Lower leg skin (tissue), 4 donors: ENCODE measurements around the gene AHRR. TPM values are rescaled to one million over a fixed set of nuclear protein-coding genes. Genes with fewer than 3 reads are reported as not detected.

ENCODE experiments used
- DNase-seq, 2 donors: peaks; one replicate each; pipeline ENCODE4 v3.0.0-alpha.2; 2019; ENCODE audit warnings: low spot score in 2 of 2
- H3K4me3 ChIP-seq: fragments of 200-600 bp; sonication (generic); 2 replicates; pipeline ENCODE4 v1.5.1; 2017; ENCODE audit warnings: mild to moderate bottlenecking, low read depth; ENCODE audit not compliant: poor library complexity, severe bottlenecking
- CTCF ChIP-seq, 3 donors: fragments of 450-650 bp; IDR thresholded peaks; one replicate each; pipeline ENCODE4 v1.5.1; 2016; ENCODE audit warnings: antibody characterized with exemption in 3 of 3, mild to moderate bottlenecking in 3 of 3, moderate library complexity in 2 of 3
- POLR2A ChIP-seq, 2 donors: fragments of 450-650 bp; IDR thresholded peaks; one replicate each; pipeline ENCODE4 v1.6.1; 2016 to 2017; ENCODE audit warnings: antibody characterized with exemption in 2 of 2, mild to moderate bottlenecking in 1 of 2, moderate library complexity in 1 of 2
- WGBS, 2 donors: methylation state at CpG; one replicate each; pipeline ENCODE4 v1.1.5; 2018; 5-methylcytosine and 5-hydroxymethylcytosine counted together
- intact Hi-C: fragments of 100-400 bp; cut with DNase I; formaldehyde crosslinking; loops from one replicate; pipeline ENCODE4 v1.15.0; 2023; ENCODE audit warnings: low total_unique reads
- total RNA-seq, 4 donors: library from RNA; depleted of rRNA; stranded (reverse); fragments of >200 nt; gene quantifications; one replicate each; pipeline ENCODE4 v1.1.0, GENCODE V29; 2016

Gene AHRR
- total RNA-seq, 4 donors from 2014 or later = 3.6 to 19.6 (median 6.0) TPM

- DNase-seq = peak in 1 of 2 donors; percentile 63
- intact Hi-C loops = no loop called here
- no peak for TF ChIP-seq POLR2A (IDR thresholded peaks at IDR 0.05)
- TF ChIP-seq CTCF (IDR thresholded peaks at IDR 0.05) = no peak
- H3K4me3 ChIP-seq = no peak overlapping the region
- 66 to 70% methylated on average over 12 of the region's 12 CpGs for WGBS, 2 donors
Observed at GRCh38 chr5:337563-338130, 16.1 kb downstream of the AHRR start.

GRCh38 chr5:342501-343460 is 21.3 kb downstream of the AHRR start:
- TF ChIP-seq POLR2A (IDR thresholded peaks at IDR 0.05) = no peak
- TF ChIP-seq CTCF (IDR thresholded peaks at IDR 0.05) = no peak
- WGBS, 2 donors = 87% methylated on average over 27 of the region's 27 CpGs
- intact Hi-C loops = no loop called here
- DNase-seq = no peak
- no peak overlapping the region for H3K4me3 ChIP-seq

- DNase-seq = no peak
- TF ChIP-seq POLR2A (IDR thresholded peaks at IDR 0.05) = no peak
- TF ChIP-seq CTCF (IDR thresholded peaks at IDR 0.05) = no peak
- intact Hi-C loops = no loop called here
- peak overlapping the region; percentile 12 for H3K4me3 ChIP-seq
- WGBS, 2 donors = 20 to 94% methylated on average over 25 to 97 of the region's 102 CpGs
Observed at GRCh38 chr5:343461-344401, 22.2 kb downstream of the AHRR start.

GRCh38 chr5:344668-345067 is 23.2 kb downstream of the AHRR start:
- no peak for DNase-seq
- no peak overlapping the region for H3K4me3 ChIP-seq
- intact Hi-C loops = no loop called here
- 87 to 99% methylated on average over 8 of the region's 8 CpGs for WGBS, 2 donors
- TF ChIP-seq POLR2A (IDR thresholded peaks at IDR 0.05) = no peak
- no peak for TF ChIP-seq CTCF (IDR thresholded peaks at IDR 0.05)

- no peak overlapping the region for H3K4me3 ChIP-seq
- intact Hi-C loops = no loop called here
- DNase-seq = no peak
- 58 to 65% methylated on average over 22 of the region's 22 CpGs for WGBS, 2 donors
- TF ChIP-seq CTCF (IDR thresholded peaks at IDR 0.05) = no peak
- no peak for TF ChIP-seq POLR2A (IDR thresholded peaks at IDR 0.05)
Observed at GRCh38 chr5:345404-346195, 24.1 kb downstream of the AHRR start.
